A549 (cell line): ENCODE measurements around the gene SNAP25. TPM values are rescaled to one million over a fixed set of nuclear protein-coding genes. Genes with fewer than 3 reads are reported as not detected.

Experiments
- ATOH8 ChIP-seq: fragments of 250-450 bp; sonication (Bioruptor Pico); IDR thresholded peaks from 2 replicates; pipeline ENCODE4 v1.5.0; 2020; ENCODE audit warnings: low read depth, mild to moderate bottlenecking, moderate library complexity
- BCL3 ChIP-seq: fragments of >200 bp; sonication (Bioruptor Twin); formaldehyde crosslinking; IDR thresholded peaks from 3 replicates; pipeline ENCODE4 v1.6.1; 2016
- CEBPB ChIP-seq, 2 experiments: fragments of >200 bp in 1 of 2; sonication (Bioruptor Twin) in 1 of 2; formaldehyde crosslinking in 1 of 2; IDR thresholded peaks; 2 replicates each; pipeline ENCODE4 v1.6.1; 2012 to 2016
- CHD2 ChIP-seq: fragments of 150-350 bp; IDR thresholded peaks from 2 replicates; pipeline ENCODE4 v1.6.1; 2014; ENCODE audit warnings: low read length; ENCODE audit not compliant: partially characterized antibody
- CTCF ChIP-seq: fragments of >200 bp; sonication (Bioruptor Twin); formaldehyde crosslinking; IDR thresholded peaks from 3 replicates; pipeline ENCODE4 v1.5.1; 2016
- ELK1 ChIP-seq: fragments of 150-350 bp; IDR thresholded peaks from 2 replicates; pipeline ENCODE4 v1.6.1; 2014; ENCODE audit warnings: low read depth, mild to moderate bottlenecking, low read length
- FOSB ChIP-seq: fragments of 250-450 bp; sonication (Bioruptor Pico); IDR thresholded peaks from 2 replicates; pipeline ENCODE4 v1.5.0; 2020; ENCODE audit warnings: mild to moderate bottlenecking, moderate library complexity
- FOSL2 ChIP-seq, 2 experiments: fragments of 450-650 bp in 1 of 2; fragments of >200 bp in 1 of 2; sonication (Bioruptor Twin) in 1 of 2; formaldehyde crosslinking; IDR thresholded peaks; 2 replicates each; pipeline versions ENCODE4 v1.5.0 to v1.6.1; 2016 to 2020; ENCODE audit warnings: mild to moderate bottlenecking in 1 of 2, moderate library complexity in 1 of 2
- GATA3 ChIP-seq: IDR thresholded peaks from 2 replicates; pipeline ENCODE4 v1.6.1; 2012; ENCODE audit warnings: borderline replicate concordance
- HEYL ChIP-seq: fragments of 250-450 bp; sonication (Bioruptor Pico); IDR thresholded peaks from 2 replicates; pipeline ENCODE4 v1.8.0; 2021; ENCODE audit warnings: mild to moderate bottlenecking, moderate library complexity
- HMGXB4 ChIP-seq: fragments of 250-450 bp; sonication (Bioruptor Pico); IDR thresholded peaks from 2 replicates; pipeline ENCODE4 v1.5.0; 2021; ENCODE audit warnings: mild to moderate bottlenecking, moderate library complexity, borderline replicate concordance
- HOXA7 ChIP-seq: fragments of 250-450 bp; sonication (Bioruptor Pico); IDR thresholded peaks from 2 replicates; pipeline ENCODE4 v1.5.0; 2020; ENCODE audit warnings: mild to moderate bottlenecking, moderate library complexity
- KDM1A ChIP-seq: fragments of 200-600 bp; sonication (generic); IDR thresholded peaks from 2 replicates; pipeline ENCODE4 v1.6.1; 2016; ENCODE audit warnings: low read depth, mild to moderate bottlenecking
- MAFK ChIP-seq: fragments of 450-650 bp; IDR thresholded peaks from 2 replicates; pipeline ENCODE4 v1.6.1; 2014; ENCODE audit not compliant: partially characterized antibody
- MAZ ChIP-seq: fragments of 150-350 bp; IDR thresholded peaks from 2 replicates; pipeline ENCODE4 v1.6.1; 2014; ENCODE audit warnings: antibody characterized with exemption, low read depth, low read length, borderline replicate concordance
- NFE2L2 ChIP-seq: fragments of 150-350 bp; conservative IDR thresholded peaks from 2 replicates; pipeline ENCODE4 v1.6.1; 2014; ENCODE audit warnings: low read length
- NPAS2 ChIP-seq: fragments of 250-450 bp; sonication (Bioruptor Pico); IDR thresholded peaks from 2 replicates; pipeline ENCODE4 v1.8.0; 2022; ENCODE audit warnings: mild to moderate bottlenecking, moderate library complexity, borderline replicate concordance
- PHF8 ChIP-seq: fragments of 200-600 bp; sonication (generic); IDR thresholded peaks from 2 replicates; pipeline ENCODE4 v1.6.1; 2016; ENCODE audit warnings: low read depth, mild to moderate bottlenecking, antibody characterized with exemption, moderate library complexity, borderline replicate concordance
- POLR2AphosphoS2 ChIP-seq: conservative IDR thresholded peaks from 2 replicates; pipeline ENCODE4 v1.6.1; 2012; ENCODE audit warnings: low read length, improper control_type of control experiment, inconsistent platforms
- REST ChIP-seq: fragments of 200-600 bp; sonication (generic); IDR thresholded peaks from 2 replicates; pipeline ENCODE4 v1.6.1; 2016; ENCODE audit warnings: antibody characterized with exemption, mild to moderate bottlenecking, moderate library complexity
- SMC3 ChIP-seq: fragments of >200 bp; sonication (Bioruptor Twin); formaldehyde crosslinking; IDR thresholded peaks from 3 replicates; pipeline ENCODE4 v1.6.1; 2018; ENCODE audit warnings: inconsistent platforms
- ZFP36 ChIP-seq: fragments of 450-650 bp; IDR thresholded peaks from 2 replicates; pipeline ENCODE4 v1.6.1; 2014; ENCODE audit warnings: borderline replicate concordance; ENCODE audit not compliant: partially characterized antibody
- ZNF302 ChIP-seq: fragments of 250-450 bp; sonication (Bioruptor Pico); IDR thresholded peaks from 2 replicates; pipeline ENCODE4 v1.9.0; 2021; ENCODE audit warnings: inconsistent platforms, mild to moderate bottlenecking, moderate library complexity
- ZSCAN20 ChIP-seq: fragments of 250-450 bp; sonication (Bioruptor Pico); IDR thresholded peaks from 2 replicates; pipeline ENCODE4 v1.8.0; 2022; ENCODE audit warnings: mild to moderate bottlenecking, moderate library complexity
- polyA plus RNA-seq, 4 experiments: library from polyadenylated mRNA; depleted of rRNA in 3 of 4; stranded (reverse); fragments of >200 nt; fragmentation: RNase III in 1 of 4; extraction: RNeasy Plus Mini Kit Qiagen cat#74134 plus additional on column Dnase treatment in 1 of 4; gene quantifications; 2 replicates in 3 of 4; 3 replicates in 1 of 4; pipeline ENCODE4 v1.2.3, GENCODE V29; 2011 to 2017

SNAP25 gene
- polyA plus RNA-seq, 2 of the 4 experiments (the other 2 are of a cell fraction): 39.6 to 53.6 TPM

GRCh38 chr20:10217721-10218410 lies 764 bp upstream of the SNAP25 start (continued):
- TF ChIP-seq FOSL2 (IDR thresholded peaks at IDR 0.05) (no peak), FOSL2 (CRISPR knock-in tag; IDR thresholded peaks at IDR 0.05) (peak; percentile 29; the same call in 1 of the 2 replicates), ATOH8 (peak; percentile 95), ZNF302 (CRISPR knock-in tag) (no peak; the same call in 1 of the 2 replicates), PHF8 (no peak), HMGXB4 (CRISPR knock-in tag) (no peak), BCL3 (no peak; the same call in 2 of the 3 replicates), GATA3 (peak; percentile 40; the same call in 1 of the 2 replicates), NFE2L2 (no peak), REST (no peak), ELK1 (no peak), KDM1A (no peak), CHD2 (no peak), POLR2AphosphoS2 (no peak), ZSCAN20 (CRISPR knock-in tag) (0 out of 2 replicates have a peak, but pooled peaks have one; percentile 34), MAZ (no peak), FOSB (CRISPR knock-in tag) (peak; percentile 67; the same call in 1 of the 2 replicates), ZFP36 (peak; percentile 40), MAFK (no peak), CEBPB (IDR thresholded peaks at IDR 0.05) (peak; percentile 65 to 86), CTCF (no peak), SMC3 (no peak; the same call in 2 of the 3 replicates), HEYL (CRISPR knock-in tag) (no peak), HOXA7 (CRISPR knock-in tag) (peak; percentile 83), NPAS2 (CRISPR knock-in tag) (no peak)
